Measurements from ENCODE around the gene ZNF507. TPM values are rescaled to one million over a fixed set of nuclear protein-coding genes. Genes with fewer than 3 reads are reported as not detected.

ZNF507 gene
- total and polyA plus RNA-seq, 4 donors: 2.9 to 14.1 (median 7.1) TPM

DNA sequence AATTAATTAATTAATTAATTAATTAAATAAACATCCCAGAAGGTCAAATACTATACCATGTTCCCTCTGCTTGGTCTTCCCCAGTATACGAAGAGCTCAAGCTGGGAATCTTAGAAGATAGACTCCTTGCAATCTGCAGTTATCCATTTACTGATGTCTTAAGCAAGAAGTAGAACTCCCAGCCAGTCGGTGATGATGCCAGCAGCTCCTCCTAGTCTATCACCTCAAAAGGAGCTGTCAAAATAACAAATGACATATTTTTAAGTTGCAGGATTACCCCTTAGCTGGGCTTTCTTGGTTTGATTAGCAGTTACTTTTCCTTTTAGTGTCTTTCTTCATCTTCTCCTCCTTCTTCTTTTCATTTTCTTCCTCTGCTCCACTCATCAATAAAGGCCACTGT, 6.0 kb upstream of the ZNF507 start:
- peaks cover 0 to 7% (median 4%) of the 10 kb centered on the region in 4 donors for H3K4me1 ChIP-seq (ENCODE audit: control insufficient read depth in 4 of 4, insufficient read depth in 4 of 4, low read length in 3 of 4)
- no peaks in the 10 kb centered on the region for H3K9me3 ChIP-seq (ENCODE audit: control insufficient read depth in 4 of 4, low read length in 3 of 4)
- no peak for DNase-seq (ENCODE audit: low spot score)
- WGBS: 98% methylated on average over 2 of the region's 2 CpGs
- H3K9ac ChIP-seq (ENCODE audit: low read depth in 1 of 2, low read length in 2 of 2): no peak overlapping the region
- H3K27ac ChIP-seq (ENCODE audit: low read depth in 1 of 2, low read length in 2 of 2): no peak overlapping the region
- no peaks in the 10 kb centered on the region for H3K36me3 ChIP-seq (ENCODE audit: control insufficient read depth in 4 of 4, insufficient read depth in 3 of 4, low read depth in 1 of 4, low read length in 3 of 4)
- H3K4me3 ChIP-seq (ENCODE audit: low read depth in 1 of 3, low read length in 3 of 3): no peak overlapping the region
- H3K27me3 ChIP-seq (ENCODE audit: control insufficient read depth in 4 of 4, insufficient read depth in 4 of 4, low read length in 3 of 4): no peaks in the 10 kb centered on the region
- TF ChIP-seq RAD21 (IDR thresholded peaks at IDR 0.05): no peak
- no peak for TF ChIP-seq REST (IDR thresholded peaks at IDR 0.05)

GRCh38 chr19:32339988-32340874, 5.2 kb upstream of the ZNF507 start:
- H3K9ac ChIP-seq (ENCODE audit: low read depth in 1 of 2, low read length in 2 of 2): no peak overlapping the region
- no peak overlapping the region for H3K4me3 ChIP-seq (ENCODE audit: low read depth in 1 of 3, low read length in 3 of 3)
- 57% methylated on average over 18 of the region's 18 CpGs for whole genome bisulfite sequencing
- no peaks in the 10 kb centered on the region for H3K9me3 ChIP-seq (ENCODE audit: control insufficient read depth in 4 of 4, low read length in 3 of 4)
- no peaks in the 10 kb centered on the region for H3K36me3 ChIP-seq (ENCODE audit: control insufficient read depth in 4 of 4, insufficient read depth in 3 of 4, low read depth in 1 of 4, low read length in 3 of 4)
- TF ChIP-seq MAX (IDR thresholded peaks at IDR 0.05) (no peak), FOXA1 (IDR thresholded peaks at IDR 0.05) (no peak), CTCF (IDR thresholded peaks at IDR 0.05; ENCODE audit: low read depth, low read length, missing input control) (peak; percentile 86), FOXA2 (IDR thresholded peaks at IDR 0.05) (peak; percentile 15), RAD21 (IDR thresholded peaks at IDR 0.05) (peak; percentile 82 to 89), JUND (IDR thresholded peaks at IDR 0.05) (no peak), TAF1 (conservative IDR thresholded peaks at IDR 0.05) (no peak), YY1 (IDR thresholded peaks at IDR 0.05) (peak; percentile 21), REST (IDR thresholded peaks at IDR 0.05) (no peak), EGR1 (IDR thresholded peaks at IDR 0.05; ENCODE audit: low read depth in 2 of 2) (no peak), HNF4A (conservative IDR thresholded peaks at IDR 0.05) (peak; percentile 34 to 63), NR2F2 (IDR thresholded peaks at IDR 0.05) (peak; percentile 32), SP1 (IDR thresholded peaks at IDR 0.05) (peak; percentile 39), HNF4G (IDR thresholded peaks at IDR 0.05) (no peak), ZBTB33 (IDR thresholded peaks at IDR 0.05) (no peak), RXRA (IDR thresholded peaks at IDR 0.05) (peak; percentile 28 to 57), GABPA (IDR thresholded peaks at IDR 0.05 in 1 of 2, conservative IDR thresholded peaks at IDR 0.05 in 1 of 2) (no peak)
- TF ChIP-seq, protein P1, sequence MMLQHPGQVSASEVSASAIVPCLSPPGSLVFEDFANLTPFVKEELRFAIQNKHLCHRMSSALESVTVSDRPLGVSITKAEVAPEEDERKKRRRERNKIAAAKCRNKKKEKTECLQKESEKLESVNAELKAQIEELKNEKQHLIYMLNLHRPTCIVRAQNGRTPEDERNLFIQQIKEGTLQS (IDR thresholded peaks at IDR 0.05): no peak
- peak; percentile 60 for DNase-seq (ENCODE audit: low spot score)
- no peaks in the 10 kb centered on the region for H3K27me3 ChIP-seq (ENCODE audit: control insufficient read depth in 4 of 4, insufficient read depth in 4 of 4, low read length in 3 of 4)
- H3K4me1 ChIP-seq (ENCODE audit: control insufficient read depth in 4 of 4, insufficient read depth in 4 of 4, low read length in 3 of 4): peaks cover 0 to 7% (median 5%) of the 10 kb centered on the region in 4 donors
- no peak overlapping the region for H3K27ac ChIP-seq (ENCODE audit: low read depth in 1 of 2, low read length in 2 of 2)

All from liver (tissue), 9 donors.